ENCODE results near the gene TLR10.

DNA sequence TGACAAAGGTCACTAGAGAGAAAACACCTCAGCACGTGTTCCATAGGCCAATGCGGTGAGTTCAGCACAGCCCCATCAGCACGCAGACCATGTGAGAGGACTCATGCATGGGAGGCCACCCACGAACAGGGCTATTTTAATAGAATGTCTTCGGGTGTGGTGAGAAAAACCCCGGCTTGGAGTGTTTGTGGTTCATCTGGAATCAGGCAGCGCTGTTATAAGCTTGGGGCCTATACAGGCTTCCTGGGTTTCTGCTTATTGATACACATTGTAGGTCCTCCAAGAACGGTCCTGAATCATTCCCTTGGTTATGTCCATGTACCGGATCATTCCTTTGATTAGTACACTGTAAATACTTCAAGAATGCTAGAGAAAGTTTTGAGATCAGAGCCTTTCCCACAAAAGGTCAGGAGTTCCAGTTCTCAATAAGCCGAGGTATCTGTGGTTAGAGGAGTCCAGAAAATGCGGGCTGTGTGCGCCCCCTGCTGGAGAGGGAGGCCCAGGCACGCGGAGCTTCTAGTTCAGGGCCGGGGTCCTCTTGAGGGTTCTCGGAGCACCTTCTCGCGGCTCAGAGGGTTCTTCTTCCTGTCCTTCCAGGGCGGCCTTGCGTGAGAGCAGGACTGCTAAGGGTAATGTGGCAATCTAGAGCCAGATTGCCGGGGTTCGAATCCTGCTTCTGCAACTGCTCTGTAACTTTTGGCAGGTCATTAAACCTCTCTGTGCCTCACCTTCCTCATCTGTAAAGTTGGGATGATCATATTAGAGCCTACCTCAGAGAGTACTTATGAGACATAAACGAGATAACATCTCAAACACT is 51.8 kb downstream of the TLR10 start:
- TF ChIP-seq, protein P1, sequence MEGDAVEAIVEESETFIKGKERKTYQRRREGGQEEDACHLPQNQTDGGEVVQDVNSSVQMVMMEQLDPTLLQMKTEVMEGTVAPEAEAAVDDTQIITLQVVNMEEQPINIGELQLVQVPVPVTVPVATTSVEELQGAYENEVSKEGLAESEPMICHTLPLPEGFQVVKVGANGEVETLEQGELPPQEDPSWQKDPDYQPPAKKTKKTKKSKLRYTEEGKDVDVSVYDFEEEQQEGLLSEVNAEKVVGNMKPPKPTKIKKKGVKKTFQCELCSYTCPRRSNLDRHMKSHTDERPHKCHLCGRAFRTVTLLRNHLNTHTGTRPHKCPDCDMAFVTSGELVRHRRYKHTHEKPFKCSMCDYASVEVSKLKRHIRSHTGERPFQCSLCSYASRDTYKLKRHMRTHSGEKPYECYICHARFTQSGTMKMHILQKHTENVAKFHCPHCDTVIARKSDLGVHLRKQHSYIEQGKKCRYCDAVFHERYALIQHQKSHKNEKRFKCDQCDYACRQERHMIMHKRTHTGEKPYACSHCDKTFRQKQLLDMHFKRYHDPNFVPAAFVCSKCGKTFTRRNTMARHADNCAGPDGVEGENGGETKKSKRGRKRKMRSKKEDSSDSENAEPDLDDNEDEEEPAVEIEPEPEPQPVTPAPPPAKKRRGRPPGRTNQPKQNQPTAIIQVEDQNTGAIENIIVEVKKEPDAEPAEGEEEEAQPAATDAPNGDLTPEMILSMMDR (conservative IDR thresholded peaks at IDR 0.05 in 1 of 2, IDR thresholded peaks at IDR 0.05 in 1 of 2; ENCODE audit: extremely low read depth in 1 of 2, insufficient read depth in 1 of 2, low read depth in 1 of 2, low read length in 2 of 2) = peak; percentile 94 to 95
- TF ChIP-seq EZH2 (IDR thresholded peaks at IDR 0.05; ENCODE audit: borderline replicate concordance, low read length) = no peak

Measured in mammary epithelial cell (primary cell).